Activated CD8-positive, alpha-beta T cell treated with anti-CD3 and anti-CD28 coated beads, Interleukin-2, amount 10 ng/mL, durations not matched to agents 7 days and 5 days (primary cell): Measurements from ENCODE around the gene NLRP9. TPM values are rescaled to one million over a fixed set of nuclear protein-coding genes. Genes with fewer than 3 reads are reported as not detected.
A peak's percentile ranks its signal among the peaks of the same experiment; 100 is the strongest.

Experiments
- ATAC-seq: fragments of 150-1000 bp; cut with Tn5 transposase; one replicate; pipeline ENCODE4 v1.10.0; 2021; ENCODE audit warnings: moderate library complexity
- CTCF ChIA-PET: fragments of 350-600 bp; sonication (Branson Sonifier 250); formaldehyde crosslinking; loops from one replicate; lab custom pipeline; 2021; ENCODE audit warnings: antibody characterized with exemption; lab: Charles Lee
- POLR2A ChIA-PET: fragments of 350-600 bp; sonication (Branson Sonifier 250); formaldehyde crosslinking; loops from one replicate; lab custom pipeline; 2021; ENCODE audit warnings: antibody characterized with exemption; lab: Charles Lee
- DNase-seq: peaks from one replicate; pipeline ENCODE4 v3.0.0-alpha.2; 2020
- H3K27ac Mint-ChIP-seq: one replicate; pipeline ENCODE4 v1.8.0; 2021; ENCODE audit warnings: mild to moderate bottlenecking, mixed read lengths
- H3K27me3 Mint-ChIP-seq: one replicate; pipeline ENCODE4 v1.8.0; 2021; ENCODE audit warnings: low read depth, mixed read lengths
- H3K36me3 Mint-ChIP-seq: one replicate; pipeline ENCODE4 v1.8.0; 2021; ENCODE audit warnings: low read depth, mixed read lengths
- H3K4me1 Mint-ChIP-seq: one replicate; pipeline ENCODE4 v1.8.0; 2021; ENCODE audit warnings: low read depth, mixed read lengths
- H3K4me3 Mint-ChIP-seq: one replicate; pipeline ENCODE4 v1.8.0; 2021; ENCODE audit warnings: mild to moderate bottlenecking, mixed read lengths
- H3K9me3 Mint-ChIP-seq: one replicate; pipeline ENCODE4 v1.8.0; 2022; ENCODE audit warnings: mixed read lengths; ENCODE audit not compliant: insufficient read depth
- total RNA-seq, 2 experiments: library from RNA; stranded (reverse); gene quantifications; one replicate each; pipeline ENCODE4 v1.2.3, GENCODE V29; 2021

Gene NLRP9
- total RNA-seq, 2 experiments from 2014 or later = not detected

DNA sequence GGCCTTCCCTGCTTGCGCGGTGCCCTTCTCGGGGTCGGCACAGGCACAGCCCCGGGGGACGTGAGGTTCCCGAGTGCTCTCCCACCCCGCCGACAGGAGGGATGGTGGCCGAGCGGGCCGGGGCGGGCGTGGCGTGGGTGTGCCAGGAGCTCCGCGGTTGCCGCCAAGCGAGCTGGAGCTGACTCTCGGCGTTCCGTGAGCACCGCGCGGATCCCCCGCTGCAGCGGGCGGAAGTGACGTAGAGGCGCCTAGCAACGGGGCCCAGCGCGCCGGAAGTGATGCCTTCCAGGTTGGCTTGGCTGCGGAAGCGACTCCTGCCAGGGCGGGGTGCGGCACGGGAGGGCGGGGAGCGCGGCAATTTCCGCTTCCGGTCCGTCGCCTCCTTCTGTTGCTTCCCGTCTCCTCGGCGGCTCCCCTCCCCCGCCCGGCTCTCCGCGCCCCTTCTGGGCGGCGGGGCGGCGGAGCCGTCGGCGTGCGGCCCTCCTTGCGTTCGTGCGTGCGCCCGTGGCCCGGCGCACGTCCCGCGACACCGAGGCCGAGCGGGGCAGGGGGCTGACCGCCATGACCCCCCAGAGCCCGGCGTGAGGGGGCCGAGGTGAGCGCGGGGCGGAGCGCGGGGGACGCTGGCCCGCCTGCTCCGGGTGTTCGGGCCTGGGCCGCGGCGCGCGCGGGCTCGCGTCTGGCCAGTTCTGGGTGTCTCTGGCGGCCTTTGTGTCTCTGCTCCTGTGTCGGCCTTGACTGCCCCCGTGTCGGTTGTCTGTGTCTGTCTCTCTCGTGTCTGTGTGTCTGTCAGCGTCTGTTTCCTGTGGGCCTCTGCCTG is 63.2 kb downstream of the NLRP9 start, which contains the start of gene EPN1:
Gene EPN1 (plus strand): TSS at position 386 of the 820 bp plus-strand sequence. CDS start 3,402 bp downstream, outside the sequence.
- ChIA-PET CTCF (no interaction called here), POLR2A (interaction anchor here (0.9 kb wide), 1 partner anchor 20 kb away, joined by 3 read pairs; the partner anchor contains the start of gene U2AF2)
- Mint-ChIP-seq H3K27me3 (no peaks in the 10 kb centered on the region), H3K9me3 (no peaks in the 10 kb centered on the region), H3K4me1 (peaks cover 70% of the 10 kb centered on the region), H3K27ac (peak within 1 kb of the TSS; percentile 95), H3K36me3 (peaks cover 65% of the 10 kb centered on the region), H3K4me3 (peak within 1 kb of the TSS; percentile 96)
- ATAC-seq (peak; percentile 92), DNase-seq (peak; percentile 99)

DNA sequence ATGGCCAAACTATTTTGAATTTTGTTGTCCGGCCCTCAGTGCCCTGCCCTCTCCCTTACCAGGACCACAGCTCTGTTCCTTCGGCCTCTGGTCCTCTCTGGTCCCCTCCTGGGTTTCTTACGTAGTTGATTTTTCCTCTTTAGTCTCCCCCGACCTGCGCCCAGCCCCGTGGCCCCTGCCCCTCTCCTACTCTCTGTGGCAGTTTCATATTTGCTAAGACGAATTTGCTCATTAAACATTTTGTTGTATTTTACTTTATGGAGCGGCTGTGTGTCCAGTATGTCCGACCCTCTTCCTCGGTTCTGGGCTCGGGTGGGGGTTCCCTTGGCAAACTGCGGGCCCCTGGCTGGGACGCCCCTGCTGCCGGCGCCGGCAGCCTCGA is 63.8 kb downstream of the NLRP9 start:
- DNase-seq (no peak), ATAC-seq (no peak)
- Mint-ChIP-seq H3K36me3 (peaks cover 63% of the 10 kb centered on the region), H3K27ac (peak overlapping the region; percentile 81), H3K27me3 (no peaks in the 10 kb centered on the region), H3K4me3 (peak overlapping the region; percentile 41), H3K9me3 (no peaks in the 10 kb centered on the region), H3K4me1 (peaks cover 64% of the 10 kb centered on the region)
- CTCF ChIA-PET = no interaction called here
- POLR2A ChIA-PET = interaction anchor here (0.9 kb wide), 1 partner anchor 20 kb away, joined by 3 read pairs; the partner anchor contains the start of gene U2AF2

DNA sequence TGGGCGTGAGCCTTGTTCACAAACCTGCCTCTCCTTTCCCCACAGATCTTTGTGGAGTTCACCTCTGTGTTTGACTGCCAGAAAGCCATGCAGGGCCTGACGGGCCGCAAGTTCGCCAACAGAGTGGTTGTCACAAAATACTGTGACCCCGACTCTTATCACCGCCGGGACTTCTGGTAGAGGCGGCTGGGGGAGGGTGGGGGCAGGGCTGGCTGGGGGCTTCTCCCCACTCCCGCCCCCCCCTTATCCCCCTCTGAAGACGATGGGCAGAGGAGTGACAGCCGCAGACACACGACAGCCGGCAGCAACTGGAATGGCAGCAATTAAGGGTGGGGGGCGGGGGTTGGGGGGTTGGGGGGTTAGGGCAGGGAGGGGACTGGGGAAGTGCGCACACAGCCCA is 64.3 kb downstream of the NLRP9 start:
- Mint-ChIP-seq H3K4me1 (peaks cover 61% of the 10 kb centered on the region), H3K9me3 (no peaks in the 10 kb centered on the region), H3K36me3 (peaks cover 67% of the 10 kb centered on the region), H3K4me3 (peak overlapping the region; percentile 41), H3K27ac (peak overlapping the region; percentile 69), H3K27me3 (no peaks in the 10 kb centered on the region)
- ATAC-seq (no peak), DNase-seq (no peak)
- ChIA-PET POLR2A (interaction anchor here (0.8 kb wide), 1 partner anchor 21 kb away, joined by 3 read pairs; no protein-coding TSS in a partner anchor), CTCF (interaction anchor here (1.0 to 1.3 kb wide), 2 partner anchors 19 to 42 kb away, joined by 3 to 5 read pairs; partner anchors contain the start of gene U2AF2)

DNA sequence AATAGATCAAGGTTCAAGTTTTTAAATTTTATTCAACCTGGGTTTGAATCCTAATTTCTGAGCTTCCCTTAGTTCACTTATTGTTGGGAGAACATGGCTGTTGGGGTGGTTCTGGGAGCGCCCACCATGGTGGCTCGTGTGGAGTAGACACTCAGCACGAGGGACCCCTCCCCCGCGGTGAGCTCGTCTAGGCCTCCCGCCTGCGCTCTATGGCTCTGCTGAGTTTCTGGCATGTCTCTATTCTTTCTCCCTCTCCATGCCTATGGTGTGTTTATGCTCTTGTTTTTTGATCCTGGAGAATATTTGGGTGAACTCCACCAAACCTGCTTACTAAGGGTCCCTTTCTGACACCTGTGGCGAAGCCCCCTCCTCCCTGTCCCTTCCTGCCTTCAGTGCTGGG is 64.7 kb downstream of the NLRP9 start:
- ChIA-PET POLR2A (interaction anchor here (0.8 kb wide), 1 partner anchor 20 kb away, joined by 3 read pairs; no protein-coding TSS in a partner anchor), CTCF (interaction anchor here (1.0 to 1.3 kb wide), 2 partner anchors 19 to 42 kb away, joined by 3 to 5 read pairs; partner anchors contain the start of gene U2AF2)
- Mint-ChIP-seq H3K27ac (peak overlapping the region; percentile 69), H3K27me3 (no peaks in the 10 kb centered on the region), H3K4me1 (peaks cover 57% of the 10 kb centered on the region), H3K36me3 (peaks cover 63% of the 10 kb centered on the region), H3K4me3 (peak overlapping the region; percentile 9), H3K9me3 (no peaks in the 10 kb centered on the region)
- ATAC-seq (no peak), DNase-seq (no peak)

DNA sequence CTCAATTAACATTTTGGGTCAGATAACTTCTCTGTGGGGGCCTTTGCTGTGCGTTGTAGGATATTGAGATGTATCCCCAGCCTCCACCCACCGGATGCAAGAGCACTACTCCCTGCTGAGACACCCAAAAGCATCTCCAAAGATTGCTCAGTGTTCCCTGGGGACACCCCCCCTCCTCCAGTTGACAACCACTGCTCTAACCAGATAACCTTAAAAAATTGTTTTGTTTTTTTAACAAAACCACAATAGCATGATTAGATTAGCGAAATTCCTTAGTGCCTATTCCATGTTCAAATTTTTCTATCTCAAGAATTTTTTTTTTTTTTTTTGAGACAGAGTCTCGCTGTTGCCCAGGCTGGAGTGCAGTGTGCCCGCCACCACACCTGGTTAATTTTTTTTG is 65.8 kb downstream of the NLRP9 start:
- POLR2A ChIA-PET = interaction anchor here (1.1 kb wide), 1 partner anchor 15 kb away, joined by 3 read pairs; no protein-coding TSS in a partner anchor
- peaks cover 59% of the 10 kb centered on the region for H3K36me3 Mint-ChIP-seq

DNA sequence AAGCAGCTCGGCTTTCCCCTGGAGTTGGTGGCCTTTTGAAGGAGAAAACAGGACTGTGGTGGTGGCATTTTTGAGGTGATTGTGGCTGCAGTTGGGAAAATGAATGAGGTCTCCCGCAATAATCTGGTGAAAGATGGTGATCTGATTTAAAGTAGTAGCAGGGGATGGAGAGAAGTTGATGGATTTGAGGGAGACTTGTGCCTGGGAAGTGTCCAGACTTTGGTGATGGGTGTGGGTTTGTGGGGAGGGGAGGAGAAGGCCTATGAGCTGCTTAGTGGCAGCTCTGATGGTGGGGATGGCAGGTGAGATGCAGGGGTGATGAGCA is 67.2 kb downstream of the NLRP9 start:
- Mint-ChIP-seq H3K4me3 (no peak overlapping the region), H3K27me3 (no peaks in the 10 kb centered on the region), H3K27ac (no peak overlapping the region), H3K4me1 (peaks cover 34% of the 10 kb centered on the region), H3K36me3 (peaks cover 59% of the 10 kb centered on the region), H3K9me3 (no peaks in the 10 kb centered on the region)
- DNase-seq (no peak), ATAC-seq (no peak)
- ChIA-PET CTCF (interaction anchor here (0.8 to 1.7 kb wide), 4 partner anchors 14 to 64 kb away, joined by 3 to 9 read pairs (median 9); partner anchors contain the start of gene U2AF2), POLR2A (interaction anchor here (0.6 to 1.0 kb wide), 2 partner anchors 75 to 511 kb away, joined by 3 read pairs; no protein-coding TSS in a partner anchor)

More for the DNA sequence above, 65.8 kb downstream of the NLRP9 start:
- H3K27me3 Mint-ChIP-seq = no peaks in the 10 kb centered on the region
- H3K27ac Mint-ChIP-seq = no peak overlapping the region
- peaks cover 48% of the 10 kb centered on the region for H3K4me1 Mint-ChIP-seq
- no peak for DNase-seq
- CTCF ChIA-PET = interaction anchor here (0.8 to 1.7 kb wide), 4 partner anchors 9 to 66 kb away, joined by 3 to 9 read pairs (median 4); no protein-coding TSS in a partner anchor
- no peaks in the 10 kb centered on the region for H3K9me3 Mint-ChIP-seq
- no peak for ATAC-seq
- no peak overlapping the region for H3K4me3 Mint-ChIP-seq

DNA sequence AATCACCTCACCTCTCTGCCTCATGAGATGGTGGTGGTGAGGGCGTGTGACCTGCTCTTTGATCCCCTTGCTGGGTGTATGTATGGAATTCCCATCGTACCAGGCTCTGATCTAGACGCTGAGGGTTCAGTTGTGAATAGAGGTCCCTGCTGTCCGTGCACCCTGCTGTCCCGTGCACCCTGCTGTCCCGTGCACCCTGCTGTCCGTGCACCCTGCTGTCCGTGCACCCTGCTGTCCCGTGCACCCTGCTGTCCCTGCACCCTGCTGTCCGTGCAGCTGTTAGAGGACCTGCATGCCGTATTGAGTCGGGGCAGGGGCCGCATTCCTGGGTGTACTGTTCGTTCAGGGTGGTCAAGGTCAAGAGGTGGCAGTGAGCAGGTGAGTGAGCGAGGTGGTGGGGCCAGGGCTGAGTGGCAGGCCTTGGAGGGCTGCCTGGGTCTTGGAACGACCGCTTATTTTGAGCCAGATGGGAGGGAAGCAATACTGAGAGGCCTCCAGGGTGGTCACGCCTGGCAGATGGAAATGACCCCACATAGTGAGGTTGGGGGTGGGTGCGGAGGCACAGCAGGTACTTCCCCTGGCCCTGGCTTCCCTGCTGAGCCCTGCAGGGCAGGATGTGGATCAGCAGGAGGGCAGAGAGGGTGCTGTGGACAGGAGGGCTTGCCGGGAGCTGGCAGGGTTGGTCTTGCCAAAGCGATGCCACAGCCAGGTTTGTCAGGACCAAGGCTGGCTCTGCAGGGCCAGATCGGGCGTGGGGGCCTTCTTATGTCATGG is 67.7 kb downstream of the NLRP9 start:
- DNase-seq (no peak), ATAC-seq (no peak)
- H3K36me3 Mint-ChIP-seq = peaks cover 61% of the 10 kb centered on the region
- CTCF ChIA-PET = interaction anchor here (0.8 to 1.7 kb wide), 3 partner anchors 14 to 37 kb away, joined by 9 read pairs; partner anchors contain the start of gene U2AF2
- no peak overlapping the region for H3K4me3 Mint-ChIP-seq
- no peaks in the 10 kb centered on the region for H3K9me3 Mint-ChIP-seq
- H3K27ac Mint-ChIP-seq = no peak overlapping the region
- no peaks in the 10 kb centered on the region for H3K27me3 Mint-ChIP-seq
- H3K4me1 Mint-ChIP-seq = peaks cover 30% of the 10 kb centered on the region
- POLR2A ChIA-PET = interaction anchor here (0.6 kb wide), 1 partner anchor 75 kb away, joined by 3 read pairs; no protein-coding TSS in a partner anchor

DNA sequence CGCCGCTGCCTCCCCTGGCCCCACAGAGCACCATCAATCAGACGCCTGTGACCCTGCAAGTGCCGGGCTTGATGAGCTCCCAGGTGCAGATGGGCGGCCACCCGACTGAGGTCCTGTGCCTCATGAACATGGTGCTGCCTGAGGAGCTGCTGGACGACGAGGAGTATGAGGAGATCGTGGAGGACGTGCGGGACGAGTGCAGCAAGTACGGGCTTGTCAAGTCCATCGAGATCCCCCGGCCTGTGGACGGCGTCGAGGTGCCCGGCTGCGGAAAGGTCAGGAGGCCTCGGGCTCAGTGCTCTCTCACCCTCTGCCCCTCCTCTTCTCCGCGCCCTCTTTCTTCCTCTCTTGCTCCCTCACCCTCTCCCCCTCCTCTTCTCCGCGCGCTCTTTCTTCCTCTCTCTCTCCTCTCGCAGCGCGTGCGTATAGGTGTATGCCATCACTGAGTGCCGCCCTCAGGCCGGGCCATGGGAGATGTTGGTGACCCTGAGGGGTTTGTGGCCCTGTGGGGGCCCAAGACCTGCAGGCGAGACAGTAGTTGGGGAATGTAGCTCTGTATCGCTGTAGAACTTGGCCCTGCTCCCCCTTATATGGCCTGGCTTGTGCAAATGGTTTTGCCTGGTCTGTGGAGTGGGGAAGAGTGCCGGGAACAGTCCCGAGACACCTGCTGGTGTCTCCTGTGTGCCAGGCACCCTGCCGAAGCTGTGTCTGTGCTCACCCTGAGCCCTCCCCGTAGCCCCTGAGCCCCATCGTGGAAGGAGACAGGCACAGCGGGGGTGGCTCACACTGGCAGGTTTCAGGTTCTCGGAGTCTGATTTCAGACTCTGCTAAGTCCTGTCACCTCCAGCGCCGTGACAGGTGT is 68.6 kb downstream of the NLRP9 start:
- Mint-ChIP-seq H3K27ac (no peak overlapping the region), H3K27me3 (no peaks in the 10 kb centered on the region), H3K4me3 (no peak overlapping the region), H3K9me3 (no peaks in the 10 kb centered on the region), H3K36me3 (peaks cover 63% of the 10 kb centered on the region), H3K4me1 (peaks cover 30% of the 10 kb centered on the region)
- CTCF ChIA-PET = no interaction called here
- POLR2A ChIA-PET = no interaction called here
- DNase-seq (no peak), ATAC-seq (no peak)

DNA sequence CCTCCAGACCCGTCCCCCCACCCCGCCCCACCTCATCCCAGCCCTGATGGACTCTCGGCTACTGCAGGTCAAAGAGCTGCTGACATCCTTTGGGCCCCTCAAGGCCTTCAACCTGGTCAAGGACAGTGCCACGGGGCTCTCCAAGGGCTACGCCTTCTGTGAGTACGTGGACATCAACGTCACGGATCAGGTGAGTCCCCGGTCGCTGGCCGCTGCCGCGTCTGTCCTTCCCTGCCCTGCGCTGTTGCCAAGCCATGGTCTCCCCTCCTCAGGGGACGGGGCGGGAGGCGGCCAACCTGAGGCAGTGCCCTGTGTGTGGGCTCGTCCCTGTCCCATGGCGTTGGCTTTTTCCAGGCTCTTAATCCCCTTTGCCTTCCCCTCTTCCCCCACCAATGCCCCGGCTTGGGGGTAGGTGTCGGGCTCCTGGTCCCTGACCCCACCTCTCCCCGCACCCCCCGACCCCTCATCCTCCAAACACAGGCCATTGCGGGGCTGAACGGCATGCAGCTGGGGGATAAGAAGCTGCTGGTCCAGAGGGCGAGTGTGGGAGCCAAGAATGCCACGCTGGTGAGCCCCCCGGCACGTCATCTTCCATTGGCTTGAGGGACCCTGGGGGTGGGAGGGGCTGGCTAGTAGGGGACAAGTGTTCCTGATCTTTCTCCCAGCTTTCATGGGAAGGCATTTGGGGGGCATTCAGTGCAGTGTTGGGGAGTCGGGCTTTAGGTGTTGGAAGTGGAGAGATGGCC is 69.4 kb downstream of the NLRP9 start:
- ATAC-seq (no peak), DNase-seq (no peak)
- ChIA-PET CTCF (no interaction called here), POLR2A (no interaction called here)
- Mint-ChIP-seq H3K4me1 (peaks cover 25% of the 10 kb centered on the region), H3K9me3 (no peaks in the 10 kb centered on the region), H3K36me3 (peaks cover 66% of the 10 kb centered on the region), H3K4me3 (no peak overlapping the region), H3K27me3 (no peaks in the 10 kb centered on the region), H3K27ac (no peak overlapping the region)

DNA sequence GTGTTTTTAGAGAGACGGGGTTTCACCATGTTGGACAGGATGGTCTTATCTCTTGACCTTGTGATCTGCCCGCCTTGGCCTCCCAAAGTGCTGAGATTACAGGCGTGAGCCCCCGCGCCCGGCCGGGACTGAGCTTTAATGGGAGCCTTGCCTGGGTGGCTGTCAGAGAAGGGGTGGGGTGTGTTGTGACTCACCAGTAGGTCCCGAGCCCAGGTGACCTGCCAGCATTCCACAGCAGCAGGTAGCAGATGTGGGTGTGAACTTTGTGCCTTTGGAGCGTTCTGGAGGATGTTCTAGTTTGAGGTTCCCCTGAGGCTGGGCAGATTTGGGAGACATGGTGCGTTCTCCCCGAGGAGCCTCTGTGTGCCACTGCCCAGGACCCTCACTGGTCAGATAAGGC is 70.2 kb downstream of the NLRP9 start:
- Mint-ChIP-seq H3K4me3 (no peak overlapping the region), H3K27ac (no peak overlapping the region), H3K4me1 (peaks cover 17% of the 10 kb centered on the region), H3K36me3 (peaks cover 68% of the 10 kb centered on the region), H3K9me3 (no peaks in the 10 kb centered on the region), H3K27me3 (no peaks in the 10 kb centered on the region)
- ChIA-PET POLR2A (interaction anchor here (0.9 kb wide), 1 partner anchor 25 kb away, joined by 3 read pairs; no protein-coding TSS in a partner anchor), CTCF (no interaction called here)
- DNase-seq (no peak), ATAC-seq (no peak)
